Measurements from ENCODE around the gene PSENEN. TPM values are rescaled to one million over a fixed set of nuclear protein-coding genes. Genes with fewer than 3 reads are reported as not detected.

Gene PSENEN
- total and polyA plus RNA-seq, 9 of the 15 experiments (the other 6 are each of a cell fraction or from before 2014, with no cell fraction given) = 34.5 to 299 (median 61.1) TPM

- no peaks in the 10 kb centered on the region for H3K27me3 ChIP-seq (ENCODE audit: control insufficient read depth in 2 of 2, insufficient read depth in 2 of 2, low read length in 2 of 2)
- FAIRE-seq (no peak), ATAC-seq (peak; percentile 40), DNase-seq (ENCODE audit: extremely low read depth in 1 of 4, low spot score in 3 of 4) (peak in 1 of 4 experiments; percentile 8)
- no peaks in the 10 kb centered on the region for H3K79me2 ChIP-seq (ENCODE audit: control insufficient read depth, insufficient read depth, low read length)
- no peaks in the 10 kb centered on the region for H3K9me3 ChIP-seq (replicated peaks; ENCODE audit: control insufficient read depth, insufficient read depth, low read depth, low read length)
- no TSS peak for BruUV-seq (replicated peaks)
- in situ Hi-C loops (cut with MboI) (no loop called here), intact Hi-C loops (cut with micrococcal nuclease) (no loop called here)
- H2AFZ ChIP-seq (ENCODE audit: low read depth, low read length) = no peak overlapping the region
- 0 out of 4 replicates have a peak overlapping the region, but pooled peaks of 1 of the 2 experiments have one; percentile 26 for H3K9ac ChIP-seq (ENCODE audit: insufficient read depth in 1 of 2, low read depth in 2 of 2, low read length in 2 of 2)
- WGBS (ENCODE audit: insufficient coverage, low coverage, missing lambda C conversion rate) = 85% methylated on average over 14 of the region's 34 CpGs
- POLR2A ChIA-PET = interaction anchor here (0.6 to 1.2 kb wide), 4 partner anchors 10 to 52 kb away, joined by 3 read pairs; partner anchors contain the start of gene PROSER3
- peaks cover 35% of the 10 kb centered on the region; the same call in 1 of the 3 replicates for H3K36me3 ChIP-seq (ENCODE audit: control insufficient read depth, insufficient read depth, low read length)
- H3K4me3 ChIP-seq = no peak overlapping the region
- CTCF ChIA-PET (ENCODE audit: low intra/inter-chr PET ratio) = no interaction called here
- H4K20me1 ChIP-seq (replicated peaks; ENCODE audit: control insufficient read depth, insufficient read depth, low read length) = no peaks in the 10 kb centered on the region
- H3K9me1 ChIP-seq (ENCODE audit: control insufficient read depth, insufficient read depth, low read length) = no peaks in the 10 kb centered on the region
- peaks cover 0 to 19% of the 10 kb centered on the region in 2 experiments; a peak in 2 of 5 replicates for H3K4me1 ChIP-seq (replicated peaks in 1 of 2; ENCODE audit: control insufficient read depth in 2 of 2, insufficient read depth in 2 of 2, low read length in 2 of 2)
- H3K27ac ChIP-seq (ENCODE audit: extremely low read depth, low read depth, low read length) = no peak overlapping the region
- TF ChIP-seq POLR2G (IDR thresholded peaks at IDR 0.05; ENCODE audit: low read depth, low read length) (peak; percentile 59), RBM17 (IDR thresholded peaks at IDR 0.05; ENCODE audit: borderline replicate concordance, low read depth, low read length) (no peak), SMAD2 (IDR thresholded peaks at IDR 0.05; ENCODE audit: low read depth, low read length) (no peak), ZNF324 (CRISPR knock-in tag; IDR thresholded peaks at IDR 0.05) (no peak), ZNF140 (CRISPR knock-in tag; IDR thresholded peaks at IDR 0.05) (no peak), ZBTB17 (CRISPR knock-in tag; IDR thresholded peaks at IDR 0.05) (no peak), ZNF143 (CRISPR knock-in tag; IDR thresholded peaks at IDR 0.05) (no peak), ZFP91 (CRISPR knock-in tag; IDR thresholded peaks at IDR 0.05) (no peak), DDX20 (tag; IDR thresholded peaks at IDR 0.05; ENCODE audit: low read depth) (no peak), NFE2 (IDR thresholded peaks at IDR 0.05; ENCODE audit: low read depth) (no peak), U2AF1 (optimal IDR thresholded peaks at IDR 0.05; ENCODE audit: low read depth, low read length) (no peak), RBFOX2 (IDR thresholded peaks at IDR 0.05; ENCODE audit: low read depth, low read length) (0 out of 2 replicates have a peak, but pooled peaks have one; percentile 37)
- no peak overlapping the region for H3K4me2 ChIP-seq (ENCODE audit: insufficient read depth, low read length)
Observed at GRCh38 chr19:35767288-35768081, 22.0 kb downstream of the PSENEN start.
